ENCODE measurements around the gene TBX4. TPM values are rescaled to one million over a fixed set of nuclear protein-coding genes. Genes with fewer than 3 reads are reported as not detected.

The TBX4 gene
- 0.42 TPM in 1 of 2 replicates, not detected in the other for total RNA-seq (2014; rRNA removed; shearing (Covaris generic))

- DNase-seq (ENCODE audit: low read depth) = no peak
Measured at GRCh38 chr17:61452301-61453290, at the start of gene TBX4. TSS of gene TBX4 (plus strand) at chr17:61452422. CDS start at chr17:61456491, 4,069 bp downstream.

GRCh38 chr17:61402978-61403800 lies 49.0 kb upstream of the TBX4 start:
- no peak for DNase-seq (ENCODE audit: low read depth)

- no peak for DNase-seq (ENCODE audit: low read depth)
Measured at GRCh38 chr17:61403801-61404662, 48.2 kb upstream of the TBX4 start.

- no peak for DNase-seq (ENCODE audit: low read depth)
Measured at GRCh38 chr17:61404663-61404912, 47.6 kb upstream of the TBX4 start.

GRCh38 chr17:61404913-61405685 lies 47.1 kb upstream of the TBX4 start:
- DNase-seq (ENCODE audit: low read depth) = no peak

GRCh38 chr17:61405686-61406536 lies 46.3 kb upstream of the TBX4 start:
- DNase-seq (ENCODE audit: low read depth) = no peak

- no peak for DNase-seq (ENCODE audit: low read depth)
Measured at GRCh38 chr17:61406537-61406845, 45.7 kb upstream of the TBX4 start.

- no peak for DNase-seq (ENCODE audit: low read depth)
Measured at GRCh38 chr17:61406971-61407911, 45.0 kb upstream of the TBX4 start.

GRCh38 chr17:61408151-61409041 lies 43.8 kb upstream of the TBX4 start:
- DNase-seq (ENCODE audit: low read depth) = no peak

- peak; percentile 63 for DNase-seq (ENCODE audit: low read depth)
Measured at GRCh38 chr17:61409301-61410112, 42.7 kb upstream of the TBX4 start.

GRCh38 chr17:61410141-61411010 lies 41.8 kb upstream of the TBX4 start:
- no peak for DNase-seq (ENCODE audit: low read depth)

- DNase-seq (ENCODE audit: low read depth) = no peak
Measured at GRCh38 chr17:61411011-61411260, 41.3 kb upstream of the TBX4 start.

GRCh38 chr17:61411261-61412142 lies 40.7 kb upstream of the TBX4 start:
- DNase-seq (ENCODE audit: low read depth) = peak; percentile 74

GRCh38 chr17:61412143-61412859 lies 39.9 kb upstream of the TBX4 start:
- DNase-seq (ENCODE audit: low read depth) = peak; percentile 84

Measured in M059J (cell line).